Activated naive CD4-positive, alpha-beta T cell (primary cell): ENCODE results near the gene RUNX2.

Source experiments
- DNase-seq, 4 experiments: peaks; one replicate each; lab custom pipeline; 2025; lab: John Stamatoyannopoulos, UW

Gene RUNX2

DNA sequence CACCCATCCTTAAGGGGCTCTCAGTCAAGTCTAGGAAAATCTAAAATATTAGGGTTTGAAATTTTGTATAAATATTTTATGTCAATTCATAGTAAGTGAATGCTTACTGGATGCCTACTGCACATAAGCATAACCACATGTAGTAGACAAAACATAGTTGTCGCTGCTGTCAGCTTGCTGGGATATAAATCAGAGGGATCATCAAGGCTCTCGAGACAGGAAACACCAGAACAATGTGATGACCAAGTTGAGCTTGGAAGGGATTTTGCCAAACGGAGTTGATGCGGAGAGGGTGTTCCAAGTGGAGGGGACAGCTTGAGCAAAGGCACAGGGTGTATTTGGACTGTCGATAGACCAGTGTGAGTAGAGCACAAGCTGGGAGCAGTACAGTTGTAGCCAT is 155.4 kb downstream of the RUNX2 start:
- no peak for DNase-seq

DNA sequence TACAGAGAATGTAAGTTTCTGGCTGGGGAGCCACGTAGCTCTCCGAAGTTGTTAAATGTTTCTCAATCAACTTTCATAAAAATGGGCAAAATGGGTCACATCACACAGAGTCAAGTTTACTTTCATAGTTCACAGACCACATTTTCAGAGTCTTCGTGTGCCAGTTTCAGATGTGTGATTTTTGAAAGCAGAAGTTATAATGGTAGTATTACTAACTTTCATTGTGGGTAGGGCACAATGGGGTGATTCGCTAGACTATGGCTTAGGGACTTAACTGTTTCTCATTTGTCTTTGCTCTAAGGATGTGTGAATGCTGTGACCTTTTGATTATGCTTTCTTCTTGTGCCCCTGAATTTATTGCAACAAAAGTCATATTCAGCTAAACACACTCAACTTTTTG is 158.6 kb downstream of the RUNX2 start:
- DNase-seq: no peak

DNA sequence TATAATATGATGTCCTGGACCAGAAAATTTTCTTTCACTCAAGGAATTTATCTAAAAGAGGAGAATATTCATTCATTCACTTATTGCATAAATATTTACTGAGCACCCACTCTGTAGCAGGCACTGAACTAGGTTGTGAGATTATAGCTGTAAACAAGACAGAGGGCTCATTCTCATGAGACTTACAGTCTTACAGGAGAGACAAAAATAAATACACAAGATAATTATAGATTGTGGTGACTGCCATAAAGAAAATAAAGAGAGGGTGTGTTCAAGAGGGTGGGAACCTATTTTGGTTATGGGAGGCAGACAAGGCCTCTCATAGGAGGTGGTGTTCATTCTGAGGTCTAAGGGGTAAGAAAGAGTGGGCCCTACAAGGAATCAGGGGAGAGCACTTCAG is 159.5 kb downstream of the RUNX2 start:
- no peak for DNase-seq

DNA sequence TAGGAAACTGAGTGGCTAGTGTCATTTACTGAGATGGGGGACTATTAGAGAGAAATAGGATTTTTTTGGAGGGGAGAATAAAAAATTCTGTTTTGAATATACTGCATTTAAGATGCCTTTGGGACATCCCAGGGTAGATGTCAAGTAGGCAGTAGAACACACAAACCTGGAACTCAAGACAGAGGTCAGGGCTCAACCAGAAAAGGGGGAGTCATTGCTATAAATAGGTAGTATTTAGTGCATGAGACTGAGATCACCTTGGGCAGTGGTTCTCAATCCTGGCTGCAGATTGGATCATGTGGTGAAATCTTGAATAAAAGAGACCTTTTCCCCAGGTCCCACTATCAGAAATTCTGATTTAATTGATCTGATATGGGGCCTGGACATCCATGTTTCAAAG is 160.1 kb downstream of the RUNX2 start:
- no peak for DNase-seq

DNA sequence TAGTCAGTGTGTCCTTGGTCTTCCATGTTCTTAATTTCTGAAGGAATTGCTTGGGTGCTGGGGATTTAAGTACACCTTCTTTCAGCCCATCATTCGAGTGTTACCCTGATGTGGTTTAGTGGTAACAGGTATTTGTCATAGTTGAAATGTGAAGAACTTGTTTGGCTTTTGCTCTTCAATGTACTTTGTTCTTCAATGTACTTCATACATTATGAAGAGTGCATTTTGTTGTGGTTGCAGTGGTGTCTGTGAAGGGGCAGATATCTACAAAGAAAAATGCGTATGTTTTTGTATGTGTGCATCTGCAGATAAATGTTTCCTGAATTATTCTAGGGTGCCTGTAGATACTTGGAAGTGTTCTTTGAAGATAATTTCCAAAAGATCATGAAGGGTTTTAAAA is 160.8 kb downstream of the RUNX2 start:
- no peak for DNase-seq

DNA sequence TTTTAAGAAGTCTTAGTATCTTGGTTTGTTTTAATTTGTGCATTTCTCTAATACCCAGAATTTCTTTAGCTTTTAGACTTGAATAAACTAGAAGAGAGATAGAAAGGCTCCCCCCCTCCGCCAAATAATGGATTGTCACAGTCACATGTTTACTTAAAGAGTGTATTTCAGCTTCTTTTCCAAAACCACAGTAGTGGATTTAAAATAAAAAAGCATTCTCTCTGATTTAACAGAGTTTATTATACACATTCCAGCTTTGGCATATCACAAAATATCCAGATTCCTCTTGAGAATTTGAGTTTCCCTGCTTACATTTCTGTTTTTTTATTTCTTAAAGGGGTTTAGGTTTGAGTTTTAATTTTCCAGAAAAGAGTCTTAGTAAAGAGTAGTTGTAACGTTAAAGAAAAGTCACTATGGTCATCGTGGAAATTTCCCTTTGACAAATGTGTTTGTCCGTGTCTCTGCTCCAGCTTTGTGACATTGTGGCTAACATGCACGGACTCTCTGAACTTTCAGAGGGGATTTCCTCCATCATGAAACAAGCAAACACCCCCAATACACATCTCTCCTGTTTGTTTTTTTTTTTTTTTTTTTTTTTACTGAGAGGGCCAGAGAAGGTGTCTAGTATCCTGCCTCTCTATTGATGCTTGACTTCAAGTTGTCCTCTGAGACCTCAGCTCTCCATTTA is 163.1 kb downstream of the RUNX2 start:
- DNase-seq: no peak

DNA sequence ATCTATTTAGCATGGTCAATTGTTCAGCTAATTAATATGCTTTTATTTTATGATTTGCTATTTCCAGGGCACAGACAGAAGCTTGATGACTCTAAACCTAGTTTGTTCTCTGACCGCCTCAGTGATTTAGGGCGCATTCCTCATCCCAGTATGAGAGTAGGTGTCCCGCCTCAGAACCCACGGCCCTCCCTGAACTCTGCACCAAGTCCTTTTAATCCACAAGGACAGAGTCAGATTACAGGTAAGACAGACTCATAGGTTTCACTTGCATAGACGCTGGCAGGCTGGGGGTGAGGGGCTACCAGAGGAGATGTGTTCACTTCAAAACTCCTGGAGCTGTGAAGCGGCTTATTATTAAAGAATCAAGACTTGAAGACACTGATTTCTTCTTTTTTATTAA is 163.7 kb downstream of the RUNX2 start:
- DNase-seq: no peak

DNA sequence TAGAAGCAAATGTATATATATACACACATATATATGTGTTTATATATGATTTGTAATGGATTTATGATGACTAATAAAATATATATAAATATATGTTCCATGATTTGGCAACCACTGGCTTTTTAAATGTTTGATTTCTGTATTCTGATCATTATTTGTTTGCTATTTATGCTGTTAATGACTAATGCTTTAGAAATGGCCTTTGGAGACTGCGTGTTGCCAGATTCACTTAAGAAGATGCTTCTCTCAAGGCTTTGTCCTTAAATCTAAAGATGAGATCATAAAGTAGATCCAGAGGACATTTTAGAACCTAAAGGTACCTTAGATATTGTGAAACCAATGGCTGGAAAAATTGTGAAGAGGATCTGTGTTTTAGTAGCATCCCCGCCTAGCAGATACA is 165.6 kb downstream of the RUNX2 start:
- DNase-seq: no peak

DNA sequence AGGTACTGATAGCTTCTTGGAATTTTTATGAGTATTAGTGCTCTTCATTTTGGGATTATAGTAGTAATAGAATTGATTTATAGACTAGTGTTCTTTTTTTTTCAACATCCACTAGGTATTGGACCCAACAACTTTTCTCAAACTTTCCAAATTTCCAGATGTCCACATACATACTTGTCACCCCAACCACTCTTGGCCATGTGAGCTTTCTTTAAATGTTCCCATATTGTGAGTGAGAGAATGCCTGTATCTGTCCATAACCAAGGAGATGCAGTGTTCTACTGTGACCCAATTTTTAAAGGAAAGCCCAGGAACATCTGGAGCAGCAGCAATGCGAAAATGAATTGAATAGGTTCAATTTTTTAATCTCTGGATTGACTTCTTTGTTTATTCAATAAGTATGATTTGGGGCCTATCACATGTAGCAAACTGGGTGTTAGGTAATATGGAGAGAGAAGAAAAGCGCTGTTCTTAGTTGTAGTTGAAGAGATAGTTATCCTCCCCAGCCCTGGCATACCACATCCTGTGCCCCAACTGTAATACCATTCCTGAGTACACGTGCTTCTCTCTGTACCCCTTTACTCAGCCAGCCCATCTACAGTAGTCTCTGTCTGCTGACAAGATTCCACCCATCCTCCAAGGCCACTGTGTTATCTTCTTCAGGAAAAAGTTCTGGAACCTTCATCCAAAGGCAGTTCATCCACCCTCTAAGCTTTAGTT is 166.4 kb downstream of the RUNX2 start:
- no peak for DNase-seq

DNA sequence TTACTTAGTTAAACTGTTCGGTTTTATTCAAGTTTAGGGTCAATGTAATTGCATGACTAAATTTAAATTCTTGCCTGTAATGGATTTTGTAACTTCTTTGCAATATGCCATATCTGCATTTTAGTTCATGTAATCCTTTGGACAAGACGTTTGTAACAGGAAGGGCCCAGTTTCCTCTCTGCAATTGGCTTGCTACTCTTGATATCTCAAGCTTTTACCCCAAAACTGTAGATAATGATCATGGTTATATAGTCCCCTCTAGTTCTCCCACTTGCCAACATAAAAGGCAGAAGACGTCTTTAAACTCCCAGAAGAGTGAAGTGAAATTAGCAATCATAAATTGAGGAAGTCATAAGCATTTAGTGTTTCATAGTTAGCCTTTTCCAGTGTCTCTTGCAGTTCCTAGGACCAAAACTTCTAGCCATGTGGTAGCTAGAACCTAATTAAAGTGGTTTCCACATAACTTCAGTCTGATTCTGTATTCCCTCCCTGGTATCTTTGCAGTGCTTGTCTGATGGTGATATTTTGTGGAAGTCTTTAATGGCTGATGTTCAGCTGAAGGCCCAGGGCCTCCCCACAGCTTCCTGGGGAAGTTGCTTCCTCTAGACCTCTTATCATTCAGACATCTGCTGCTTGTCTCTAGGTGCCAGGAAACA is 167.4 kb downstream of the RUNX2 start:
- DNase-seq: no peak

DNA sequence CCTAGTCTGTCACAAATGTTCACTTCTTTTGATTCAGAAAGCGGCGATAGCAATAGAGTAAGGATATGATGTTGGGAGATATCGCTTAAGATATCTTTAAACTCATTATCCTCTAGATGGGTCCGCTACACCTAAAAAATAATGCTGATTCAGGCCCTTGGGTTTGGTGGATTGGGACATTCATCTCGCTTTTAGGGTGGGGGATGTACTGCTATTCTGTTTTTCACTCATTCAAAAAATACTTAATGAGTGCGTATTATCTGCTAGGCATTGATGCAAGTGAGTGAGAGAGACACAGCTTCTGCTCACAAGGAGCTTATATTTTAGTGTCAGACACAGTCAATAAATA is 167.9 kb downstream of the RUNX2 start:
- DNase-seq: no peak

DNA sequence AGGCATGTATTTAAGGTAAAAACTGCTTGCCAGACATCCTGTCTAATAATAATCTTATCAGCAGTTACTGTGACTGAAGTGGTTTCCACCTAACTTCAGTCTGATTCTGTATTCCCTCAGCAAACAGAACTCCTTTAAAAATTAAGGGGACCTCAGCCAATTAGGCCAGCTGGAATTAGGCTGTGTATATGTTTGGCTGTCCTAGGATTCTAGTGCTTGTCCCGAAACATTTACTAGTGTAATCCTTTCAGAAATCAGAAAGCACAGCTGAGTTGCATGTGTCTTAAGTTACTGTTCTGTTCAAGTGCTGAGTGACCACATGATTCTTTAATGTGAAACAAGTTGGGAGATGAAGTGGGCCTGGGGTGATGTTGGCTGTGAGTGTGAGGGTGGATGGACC is 170.5 kb downstream of the RUNX2 start:
- DNase-seq: no peak

DNA sequence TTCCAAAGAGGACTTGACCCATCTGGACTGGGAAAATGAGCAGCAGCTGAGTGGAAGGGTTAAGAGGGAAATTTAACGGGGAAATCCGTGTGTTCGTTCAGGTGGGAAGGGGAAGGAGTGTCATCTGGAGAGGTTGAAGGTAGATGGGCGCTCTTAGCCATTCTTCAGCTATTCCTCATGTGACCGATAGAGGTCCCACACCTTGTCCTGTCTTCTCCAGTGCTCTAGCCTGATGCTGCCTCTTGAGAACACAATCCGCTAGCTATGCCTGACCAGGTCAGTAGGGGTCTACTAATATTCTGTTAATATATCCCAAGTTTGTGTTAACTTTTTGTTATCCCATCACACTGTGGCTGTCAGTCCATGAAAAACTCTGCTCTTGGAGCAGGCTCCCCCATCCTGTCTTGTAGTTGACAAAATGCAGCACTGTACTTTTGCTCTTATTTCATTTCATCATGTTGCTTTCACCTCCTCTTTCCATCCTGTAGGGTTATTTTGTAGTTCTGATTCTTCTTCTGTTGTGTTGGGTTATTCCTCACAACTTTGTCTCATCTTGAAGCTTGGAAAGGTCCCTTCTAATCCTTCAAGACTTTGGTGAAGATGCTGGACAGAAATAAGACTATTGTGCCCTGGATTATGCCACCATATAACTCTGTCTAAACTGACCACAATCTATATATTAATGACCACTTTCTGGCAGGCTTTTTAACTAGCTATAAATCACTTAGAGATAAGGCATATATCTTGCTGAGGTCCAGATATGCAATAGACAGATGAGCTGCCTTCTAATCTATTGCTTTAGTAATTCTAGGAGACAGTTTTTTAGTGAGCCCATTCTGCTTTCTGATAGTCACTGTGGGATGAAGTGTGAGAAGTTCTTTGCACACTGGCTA is 173.0 kb downstream of the RUNX2 start:
- DNase-seq: no peak

DNA sequence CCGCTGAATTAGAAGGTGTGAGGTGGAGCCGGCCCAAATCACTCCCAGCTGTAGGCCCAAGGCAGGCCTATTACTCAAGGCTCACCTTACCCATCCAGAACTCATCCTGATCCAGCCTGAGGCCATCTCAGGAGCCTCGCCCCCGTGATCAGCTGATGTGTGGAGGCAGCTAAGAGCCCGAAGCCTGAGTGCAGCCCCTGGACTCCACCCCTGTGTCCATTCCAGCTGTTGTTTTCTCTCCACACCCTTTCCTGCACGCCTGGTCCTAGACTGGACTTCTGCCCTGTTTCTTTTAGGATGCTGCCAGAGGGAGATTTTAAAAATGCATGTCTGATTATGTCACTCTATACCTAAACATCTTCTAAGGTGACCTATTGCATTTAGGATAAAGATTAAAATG is 174.3 kb downstream of the RUNX2 start:
- DNase-seq: no peak

DNA sequence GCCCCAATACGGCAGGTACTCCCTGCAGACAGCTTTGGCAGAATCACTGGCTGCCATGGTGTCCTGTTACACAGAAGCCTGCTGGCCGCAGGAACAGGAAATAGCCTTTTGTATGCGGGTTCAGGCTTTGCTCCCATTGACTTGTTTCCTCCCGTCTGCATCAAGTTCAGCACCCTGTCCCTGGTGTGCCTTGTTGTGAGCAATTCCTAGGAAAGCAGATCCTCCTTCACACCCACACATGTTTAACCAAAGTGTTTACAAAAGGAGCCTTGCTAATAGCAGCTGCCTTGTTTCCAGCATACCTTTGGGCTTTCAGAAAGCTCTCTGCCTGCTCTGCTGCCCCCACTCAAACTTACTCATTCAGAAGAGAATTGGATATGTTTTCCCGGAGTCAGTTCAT is 176.8 kb downstream of the RUNX2 start:
- DNase-seq: no peak

DNA sequence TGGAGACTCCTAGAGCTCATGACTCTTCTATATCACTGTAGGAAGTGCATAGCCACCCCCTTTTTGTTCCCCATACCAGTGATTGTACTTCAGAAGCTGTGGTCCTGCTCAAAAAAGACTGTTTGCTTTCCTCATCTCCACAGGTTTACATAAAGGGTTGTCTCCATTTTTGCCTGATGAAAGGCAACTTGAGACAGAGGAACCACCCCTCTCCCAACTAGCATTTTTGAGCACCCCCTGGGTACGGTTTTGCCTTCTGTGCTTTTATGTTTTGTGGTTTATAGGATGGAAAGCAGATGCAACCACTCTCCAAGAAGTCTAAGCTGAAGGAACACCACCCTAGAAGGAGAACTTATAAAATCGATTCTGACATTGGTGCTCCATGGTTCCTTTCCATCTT is 177.3 kb downstream of the RUNX2 start:
- no peak for DNase-seq

DNA sequence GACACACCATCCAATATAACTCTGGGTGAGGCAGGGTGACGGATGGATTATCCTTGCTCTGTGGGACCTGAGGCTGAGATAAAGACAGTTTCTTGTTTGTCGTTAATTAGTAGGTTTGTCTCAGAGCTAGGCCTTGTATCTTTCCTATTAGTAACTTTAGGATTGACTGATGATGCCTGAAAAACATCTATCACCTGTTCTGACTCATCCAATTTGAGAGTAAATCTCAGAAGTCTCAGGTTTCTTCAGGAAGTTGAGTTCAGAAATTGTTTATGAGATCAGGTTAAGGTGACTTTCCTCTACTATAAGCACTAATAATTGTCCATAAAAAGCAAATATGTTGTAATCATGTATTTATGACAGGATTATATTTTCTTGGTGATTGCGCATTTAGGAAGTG is 179.1 kb downstream of the RUNX2 start:
- DNase-seq: no peak

DNA sequence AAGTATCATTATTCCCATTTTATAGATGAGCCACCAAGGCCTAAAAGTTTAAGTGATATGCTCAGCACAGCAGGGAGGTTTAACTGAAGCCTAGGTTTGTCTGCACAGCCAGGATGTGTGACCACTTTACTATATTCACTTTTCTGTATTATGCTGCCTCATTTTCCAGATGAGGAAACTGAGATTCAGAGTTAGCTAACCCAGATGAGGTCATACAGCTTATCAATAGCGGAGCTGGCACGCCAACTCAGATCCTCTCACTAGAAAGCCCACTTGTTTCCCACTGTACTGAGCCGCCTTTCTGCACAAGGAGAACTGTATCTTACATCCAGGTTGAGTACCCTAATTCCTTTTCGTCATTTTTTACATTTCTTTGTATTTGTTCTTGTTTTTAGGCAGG is 181.3 kb downstream of the RUNX2 start:
- no peak for DNase-seq

DNA sequence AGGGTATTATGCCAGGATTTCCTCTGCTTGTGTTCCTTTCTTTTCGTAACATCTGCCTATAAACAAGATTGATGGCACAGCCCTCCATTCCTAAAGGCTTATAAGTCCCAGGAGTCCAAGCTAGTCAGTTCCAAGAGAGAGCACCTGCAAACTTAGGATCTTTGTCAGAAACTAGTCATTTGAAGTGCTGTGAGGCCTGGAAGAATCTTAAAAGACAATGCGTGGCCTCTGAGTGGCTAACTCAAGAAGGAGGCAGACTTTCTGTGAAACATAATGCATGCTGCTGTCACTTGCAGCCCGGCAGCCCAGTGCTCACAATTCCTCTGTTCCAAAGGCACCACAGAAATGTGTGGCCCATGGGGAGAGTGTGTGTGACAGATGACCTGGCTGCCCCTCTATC is 184.6 kb downstream of the RUNX2 start:
- no peak for DNase-seq

DNA sequence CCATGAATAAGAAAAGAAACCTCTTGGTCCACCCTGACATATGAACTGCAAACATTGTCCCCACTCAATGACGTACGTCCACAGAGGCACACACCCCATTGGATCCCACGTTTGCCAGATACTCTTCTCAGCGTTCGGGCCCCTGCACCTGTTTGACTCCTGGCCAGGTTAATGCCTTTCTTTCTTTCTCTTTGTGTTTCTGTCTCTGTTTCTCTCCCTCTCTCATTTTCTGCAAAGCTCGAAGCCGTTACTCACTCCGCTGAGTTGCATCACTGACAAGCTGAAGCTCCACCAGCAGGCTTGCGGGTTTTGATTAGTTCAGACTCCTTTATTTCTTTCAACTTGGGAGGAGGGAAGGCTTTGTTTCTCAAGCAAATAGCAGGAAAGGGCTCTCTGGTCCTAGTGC is 185.1 kb downstream of the RUNX2 start:
- no peak for DNase-seq

DNA sequence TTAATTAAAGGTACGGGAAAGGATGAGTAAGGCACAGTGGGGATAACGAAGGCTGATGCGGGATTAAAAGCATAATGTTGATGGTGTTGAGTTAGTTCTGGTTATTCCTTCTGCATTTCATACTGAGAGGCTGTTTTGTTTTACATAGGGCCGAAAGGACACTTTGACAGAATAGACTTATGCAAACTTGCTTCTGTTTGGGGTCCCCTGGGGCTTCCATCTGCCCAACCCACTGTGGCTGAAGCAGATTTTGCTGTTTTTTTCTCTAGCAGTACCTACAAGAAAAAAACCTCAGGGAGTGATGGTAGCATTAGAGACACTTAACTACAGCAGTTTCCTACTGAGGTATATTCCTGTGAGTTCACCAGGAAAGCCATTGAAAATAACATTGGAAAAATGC is 185.7 kb downstream of the RUNX2 start:
- no peak for DNase-seq

DNA sequence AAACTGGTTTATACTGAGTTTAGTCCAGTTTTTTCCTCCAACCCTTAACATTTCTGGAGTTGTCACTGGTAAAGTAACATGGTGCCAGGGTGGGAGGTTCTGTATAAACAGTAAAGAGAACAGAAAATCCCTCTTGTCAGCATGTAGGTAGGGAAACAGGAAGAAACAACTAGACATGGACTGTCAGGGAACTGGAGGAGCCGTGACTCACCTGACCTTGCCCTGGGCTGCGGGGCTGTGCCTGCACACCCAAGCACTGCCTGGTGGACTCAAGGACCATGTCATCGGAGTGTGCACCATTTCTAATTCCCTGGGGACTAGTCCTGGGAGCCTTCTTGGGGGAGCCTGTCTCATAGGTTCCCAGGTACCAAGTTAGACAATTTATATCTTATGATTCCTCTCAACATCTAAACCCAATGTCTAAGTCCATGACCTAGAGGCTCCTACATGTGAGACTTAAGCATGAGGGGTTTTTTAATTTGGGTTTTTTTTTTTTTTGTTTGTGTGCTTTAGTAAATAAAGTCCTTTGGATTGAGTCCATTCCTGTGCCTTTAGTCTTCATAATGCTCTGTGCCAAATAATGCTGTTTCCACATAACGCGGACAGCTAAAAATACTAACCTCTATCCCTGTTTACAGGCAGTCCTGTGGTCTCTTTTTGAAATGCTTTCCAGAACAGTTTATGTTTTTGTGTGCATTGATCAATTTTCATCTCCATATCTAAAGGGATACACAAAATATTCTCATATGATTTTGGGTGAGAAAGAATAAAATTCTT is 186.5 kb downstream of the RUNX2 start:
- DNase-seq: no peak
